Measurements from ENCODE around the gene MAGEB6B.
"Not testable (repeated sequence)": the region's sequence is repeated elsewhere in the genome, so short reads cannot be mapped to it uniquely, and the experiment has no call there.

MAGEB6B gene

DNA sequence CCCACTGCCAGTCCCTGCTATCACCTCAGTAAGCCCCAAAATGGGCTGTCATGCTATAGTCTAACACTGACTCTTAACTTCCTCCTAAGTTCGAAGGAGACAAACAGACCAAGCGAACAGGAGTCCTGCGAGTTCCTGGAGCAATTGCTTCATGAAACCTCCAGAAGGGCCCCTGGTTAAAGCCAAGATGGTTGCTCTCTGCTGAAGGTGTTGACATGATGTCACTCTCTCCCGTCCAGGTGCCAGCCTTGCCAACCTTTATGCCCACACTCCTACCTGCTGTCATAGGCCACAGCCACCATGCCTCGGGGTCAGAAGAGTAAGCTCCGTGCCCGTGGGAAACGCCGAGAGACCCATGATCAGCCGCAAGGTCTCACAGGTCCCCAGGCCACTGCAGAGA is at the start of gene MAGEB6B:
MAGEB6B (plus strand) TSS at position 301 of the 400 bp plus-strand sequence; CDS start at position 301, 0 bp downstream.
- DNase-seq = no peak

GRCh38 chrX:26138274-26138673 is 22.1 kb upstream of the MAGEB6B start, which contains the start of gene MAGEB18:
MAGEB18 (plus strand) TSS chrX:26138343; CDS start chrX:26138986, 643 bp downstream.
- no peak for DNase-seq

- no peak for DNase-seq
Observed at GRCh38 chrX:26146024-26146423, 14.4 kb upstream of the MAGEB6B start.

- no peak for DNase-seq
Observed at GRCh38 chrX:26192204-26192603, 31.8 kb downstream of the MAGEB6B start, which contains the start of gene MAGEB6. MAGEB6 (plus strand) TSS chrX:26192440; CDS start chrX:26193847, 1,407 bp downstream.

DNA sequence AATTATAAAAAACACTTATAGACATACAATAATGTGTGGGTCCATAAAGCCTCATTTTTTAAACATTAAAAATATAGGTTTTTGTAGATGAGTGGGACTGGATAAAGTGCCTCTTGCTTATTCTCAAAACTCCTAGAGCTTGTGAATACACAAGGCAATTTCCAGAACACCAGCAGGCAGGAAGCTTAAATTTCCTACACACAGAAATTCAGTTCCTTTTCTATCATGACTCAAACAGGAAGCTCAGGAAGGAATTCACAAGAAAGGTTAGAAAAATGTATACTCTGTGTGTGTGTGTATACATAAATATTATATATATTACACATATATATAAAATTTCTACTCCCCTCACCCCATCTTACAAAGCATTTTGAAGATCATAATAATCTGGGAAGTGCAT is 43.2 kb downstream of the MAGEB6B start:
- DNase-seq = no peak

DNA sequence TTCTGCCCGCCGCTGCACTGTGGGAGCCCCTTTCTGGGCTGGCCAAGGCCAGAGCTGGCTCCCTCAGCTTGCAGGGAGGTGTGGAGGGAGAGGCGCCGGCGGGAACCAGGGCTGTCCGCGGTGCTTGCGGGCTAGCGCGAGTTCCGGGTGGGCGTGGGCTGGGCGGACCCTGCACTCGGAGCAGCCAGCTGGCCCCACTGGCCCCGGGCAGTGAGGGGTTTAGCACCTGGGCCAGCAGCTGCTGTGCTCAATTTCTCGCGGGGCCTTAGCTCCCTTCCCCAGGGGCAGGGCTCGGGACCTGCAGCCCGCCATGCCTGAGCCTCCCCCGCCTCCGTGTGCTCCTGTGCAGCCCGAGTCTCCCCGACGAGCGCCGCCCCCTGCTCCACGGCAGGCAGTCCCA is 44.3 kb downstream of the MAGEB6B start:
- DNase-seq = not testable (repeated sequence)

DNA sequence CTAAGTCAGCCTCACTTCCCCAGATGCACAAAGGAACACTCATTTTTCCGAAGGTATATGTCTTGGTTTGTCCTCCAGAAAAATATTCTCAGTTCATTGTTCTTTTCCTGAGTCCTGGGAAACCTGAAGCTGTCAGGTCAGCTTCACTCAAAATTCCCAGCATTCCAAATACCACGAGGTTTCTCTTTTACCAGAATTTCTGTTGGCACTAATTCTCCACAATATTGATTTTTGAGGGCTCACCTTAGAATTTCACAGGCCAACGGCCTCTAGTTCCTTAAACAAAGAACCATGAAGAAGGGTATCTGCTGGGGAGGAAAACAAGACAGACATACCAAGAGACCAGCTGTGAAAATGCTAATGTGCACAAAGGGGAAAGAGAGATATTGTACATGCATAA is 47.6 kb downstream of the MAGEB6B start:
- no peak for DNase-seq

Data from activated T-cell treated with anti-CD3 and anti-CD28 coated beads for 4 hours (primary cell).